GM19025 (cell line): ENCODE data around the gene PGBD2.
"Not testable (repeated sequence)": the region's sequence is repeated elsewhere in the genome, so short reads cannot be mapped to it uniquely, and the experiment has no call there.

Experiments
- ATAC-seq: cut with Tn5 transposase; IDR thresholded peaks from one replicate; pipeline ENCODE4 v1.9.1; 2021; ENCODE audit warnings: mild to moderate bottlenecking, low read depth, moderate library complexity; ENCODE audit not compliant: unreplicated experiment

Gene PGBD2

GRCh38 chr1:248906009-248906752 lies at the start of gene PGBD2:
TSS of gene PGBD2 (plus strand) at chr1:248906235. CDS start at chr1:248913863, 7,628 bp downstream.
- ATAC-seq, result peak; percentile 93

DNA sequence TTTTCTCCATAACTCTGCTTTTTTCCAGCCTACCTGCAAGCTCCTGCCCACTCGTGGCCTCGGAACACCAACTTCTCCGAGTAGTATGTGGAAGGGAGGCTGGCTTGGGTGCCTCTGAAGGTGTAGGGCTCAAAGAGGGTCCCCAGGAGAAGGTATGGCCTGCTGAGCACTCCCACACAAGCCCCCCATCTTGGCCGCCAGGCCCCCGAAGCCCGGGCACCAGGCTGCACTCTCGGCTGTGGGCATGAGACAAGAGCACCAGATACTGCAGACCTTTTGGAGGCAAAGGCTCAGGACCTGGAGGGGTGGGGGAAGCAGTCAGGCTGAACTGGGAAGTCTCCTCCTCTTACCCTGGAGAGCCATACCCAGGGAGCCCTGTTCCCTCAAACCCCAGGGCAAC lies 48.8 kb upstream of the PGBD2 start:
- no peak for ATAC-seq

- no peak for ATAC-seq
Observed at GRCh38 chr1:248857749-248858095, 48.3 kb upstream of the PGBD2 start.

DNA sequence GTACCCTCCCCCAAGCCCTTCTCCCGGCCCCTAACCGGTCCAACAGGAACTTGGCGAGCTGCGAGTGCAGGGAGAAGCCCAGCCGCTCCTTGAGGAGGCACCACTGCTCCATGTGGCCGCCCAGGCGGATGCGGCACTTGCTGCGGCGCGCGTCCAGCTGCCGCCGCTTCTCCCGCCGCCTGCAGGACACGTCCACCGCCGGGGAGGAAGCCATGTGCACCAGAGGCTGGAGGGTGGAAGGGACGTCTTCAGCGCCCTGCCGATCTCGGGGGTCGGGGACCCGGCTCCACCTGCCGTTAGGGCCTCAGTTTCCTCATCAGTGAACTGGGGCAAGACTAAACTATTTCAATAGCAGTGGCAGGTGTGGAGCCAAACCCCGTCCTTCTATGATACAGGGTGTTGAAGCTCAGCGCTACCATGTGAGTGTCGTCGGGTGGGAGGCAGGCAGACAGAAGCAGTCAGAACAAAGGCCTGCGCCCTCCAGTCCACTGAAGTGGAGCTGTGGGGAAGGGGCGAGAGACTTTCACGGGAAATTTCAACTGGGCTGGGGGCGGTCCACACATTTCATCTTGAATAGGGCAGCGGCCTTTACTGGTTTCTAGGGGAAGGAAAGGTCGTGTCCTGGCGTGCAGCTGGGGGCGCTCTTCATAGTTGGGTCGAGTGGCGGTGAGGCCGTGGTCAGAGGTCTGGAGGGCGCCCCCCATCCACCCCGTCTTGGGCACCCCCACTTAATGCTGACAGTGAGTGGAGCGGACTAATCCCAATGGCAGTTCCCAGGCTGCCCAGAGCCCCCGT lies 47.7 kb upstream of the PGBD2 start:
- ATAC-seq, result peak; percentile 16

- ATAC-seq, result peak; percentile 69
Observed at GRCh38 chr1:248858891-248859889, 46.8 kb upstream of the PGBD2 start, which contains the start of gene ZNF692. TSS of gene ZNF692 (minus strand) at chr1:248859085. CDS start at chr1:248858309, 776 bp downstream.

DNA sequence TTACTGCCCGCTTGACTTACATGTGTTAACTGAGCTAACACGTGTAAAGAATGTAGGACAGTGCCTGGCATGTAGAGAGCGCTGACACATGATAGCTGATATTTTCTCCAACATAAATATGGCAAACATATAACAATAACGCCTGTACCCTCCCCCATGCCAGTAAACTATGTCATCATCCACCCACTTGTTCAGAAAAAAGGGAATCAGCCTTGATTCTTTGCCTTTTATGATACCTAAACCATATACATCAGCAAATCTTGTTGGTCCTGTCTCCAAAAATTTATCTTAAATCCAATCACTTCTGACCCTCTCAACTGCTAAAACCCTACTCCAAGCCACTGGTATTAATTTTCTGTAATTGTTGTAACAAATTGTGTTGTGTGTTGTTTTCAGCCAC lies 46.0 kb upstream of the PGBD2 start:
- no peak for ATAC-seq

- ATAC-seq, result no peak
Observed at GRCh38 chr1:248861616-248862015, 44.4 kb upstream of the PGBD2 start.

- ATAC-seq, result peak; percentile 0
Observed at GRCh38 chr1:248862695-248862997, 43.4 kb upstream of the PGBD2 start.

DNA sequence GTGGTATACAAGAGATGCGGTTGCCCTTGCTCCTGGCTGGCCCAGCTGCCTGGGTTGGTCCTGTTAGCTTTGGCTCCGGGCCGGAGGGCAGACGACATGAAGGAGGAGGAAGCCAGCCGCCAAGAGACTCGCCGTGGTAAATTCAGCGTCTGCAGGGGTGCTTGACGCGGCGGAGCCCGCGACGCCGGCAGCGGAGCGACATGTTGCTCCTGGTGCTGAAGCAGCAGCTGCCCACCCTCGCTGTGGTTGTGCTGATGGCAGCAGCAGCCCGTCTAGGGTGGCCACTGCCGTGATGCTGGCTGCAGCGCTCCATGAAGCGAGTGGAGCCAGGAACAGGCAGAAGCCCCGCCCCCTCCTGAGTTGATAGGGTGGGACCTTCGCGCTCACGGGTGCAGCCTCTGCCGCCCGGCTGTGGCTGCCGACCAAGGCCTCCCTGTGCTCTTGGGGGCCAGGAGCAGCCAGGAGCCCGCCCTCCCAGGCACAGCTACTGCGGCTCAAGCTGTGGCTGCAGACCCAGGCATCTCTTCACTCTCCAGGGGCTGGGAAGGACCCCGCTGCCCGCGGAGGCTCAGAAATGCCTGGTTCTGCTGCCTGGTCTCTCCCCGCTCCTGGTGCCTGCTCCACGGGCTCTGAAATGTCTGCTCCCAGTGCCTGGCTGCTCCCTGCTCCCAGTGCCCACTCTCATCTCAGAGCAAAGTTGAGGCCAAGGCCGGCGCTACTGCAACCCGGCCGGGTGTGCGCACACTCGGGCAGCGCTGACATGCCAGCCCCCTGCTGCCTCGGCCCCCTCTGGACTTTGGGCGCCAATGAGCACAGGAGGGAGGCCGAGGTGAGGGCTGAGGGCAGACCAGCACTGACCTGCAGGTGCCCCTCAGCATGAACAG lies 42.8 kb upstream of the PGBD2 start:
- peak; percentile 70 for ATAC-seq

GRCh38 chr1:248871837-248872401 lies 34.1 kb upstream of the PGBD2 start:
- ATAC-seq, result no peak

GRCh38 chr1:248872752-248873408 lies 33.2 kb upstream of the PGBD2 start:
- peak; percentile 27 for ATAC-seq

- peak; percentile 76 for ATAC-seq
Observed at GRCh38 chr1:248873409-248873992, 32.5 kb upstream of the PGBD2 start.

DNA sequence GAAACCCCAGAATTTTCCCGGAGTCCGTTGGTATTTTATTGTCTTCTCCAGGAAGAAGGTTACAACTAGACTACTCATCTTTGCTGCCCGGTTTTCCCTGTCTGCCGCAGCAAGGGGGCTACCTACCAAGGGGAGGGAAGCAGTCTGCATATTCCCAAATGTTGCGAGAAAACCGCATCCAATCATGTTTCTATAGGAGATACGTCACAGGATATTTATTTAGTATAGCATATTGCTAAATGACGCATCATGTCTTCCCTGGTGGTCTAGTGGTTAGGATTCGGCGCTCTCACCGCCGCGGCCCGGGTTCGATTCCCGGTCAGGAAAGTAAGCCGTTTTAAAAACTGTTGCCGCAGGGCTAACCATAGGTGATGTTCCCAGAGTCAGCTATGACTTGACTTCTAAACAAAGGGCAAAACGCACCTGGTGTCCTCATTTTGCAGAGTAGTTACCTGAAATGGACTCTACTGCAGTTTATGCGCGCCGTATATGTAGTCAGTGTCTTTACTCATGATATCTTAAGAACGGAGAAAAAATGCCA lies 32.0 kb upstream of the PGBD2 start:
- peak; percentile 52 for ATAC-seq

- no peak for ATAC-seq
Observed at GRCh38 chr1:248881261-248881660, 24.8 kb upstream of the PGBD2 start.

DNA sequence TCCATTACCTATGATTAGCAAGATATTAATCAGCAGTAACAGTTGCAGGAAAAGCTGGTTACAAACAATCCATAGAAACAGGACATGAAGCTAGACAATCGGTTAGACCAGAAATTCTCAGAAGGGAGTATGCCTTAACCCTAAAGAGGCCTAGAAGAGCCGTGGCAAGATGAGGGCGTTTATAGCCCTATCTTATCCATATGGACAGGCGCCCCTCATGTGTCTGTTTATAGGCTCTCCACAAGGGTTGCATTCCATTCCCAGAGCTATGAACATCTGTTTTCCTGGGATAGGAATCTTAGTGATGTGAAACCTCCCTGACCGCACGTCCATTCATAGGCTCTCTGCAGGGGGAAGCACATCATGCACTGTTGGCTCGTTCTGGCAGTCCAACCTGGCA lies 23.6 kb upstream of the PGBD2 start:
- ATAC-seq, result not testable (repeated sequence)

DNA sequence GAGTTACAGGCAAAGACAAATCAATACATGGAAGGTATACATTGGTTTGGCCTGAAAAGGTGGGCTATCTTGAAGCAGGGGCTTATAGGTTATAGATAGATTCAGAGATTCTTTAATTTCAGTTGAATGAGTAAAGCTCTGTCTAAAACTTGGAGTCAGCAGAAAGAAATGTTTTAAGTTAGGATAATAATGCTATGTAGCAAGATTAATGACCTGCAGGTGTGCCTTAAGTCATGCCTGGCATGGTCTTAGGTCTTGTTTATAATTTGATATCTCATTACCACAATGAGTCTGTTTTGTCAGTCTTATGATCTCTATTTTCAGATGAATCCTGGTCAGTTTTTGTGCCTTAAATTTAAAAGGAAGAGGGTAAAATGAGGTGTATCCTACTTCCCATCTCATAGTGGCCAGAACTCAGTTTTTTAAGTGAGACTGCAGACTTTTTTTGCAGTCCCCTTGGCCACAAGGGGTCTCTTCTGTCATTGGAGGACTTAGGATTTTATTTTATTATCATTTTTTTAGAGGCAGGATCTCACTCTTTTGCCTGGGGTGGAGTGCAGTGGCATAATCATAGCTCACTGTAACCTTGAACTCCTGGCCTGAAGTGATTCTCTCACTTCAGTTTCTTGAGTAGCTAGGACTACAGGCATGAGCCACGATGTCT lies 21.3 kb upstream of the PGBD2 start:
- no peak for ATAC-seq

GRCh38 chr1:248885646-248886045 lies 20.4 kb upstream of the PGBD2 start:
- ATAC-seq, result no peak
